NCI-H2029 treated with DMSO at 0.1 percent for 48 hours (cell line): ENCODE measurements around the gene MTX3.

Experiments used
- DNase-seq: peaks from one replicate; lab custom pipeline; 2025; lab: John Stamatoyannopoulos, UW

MTX3 gene

DNA sequence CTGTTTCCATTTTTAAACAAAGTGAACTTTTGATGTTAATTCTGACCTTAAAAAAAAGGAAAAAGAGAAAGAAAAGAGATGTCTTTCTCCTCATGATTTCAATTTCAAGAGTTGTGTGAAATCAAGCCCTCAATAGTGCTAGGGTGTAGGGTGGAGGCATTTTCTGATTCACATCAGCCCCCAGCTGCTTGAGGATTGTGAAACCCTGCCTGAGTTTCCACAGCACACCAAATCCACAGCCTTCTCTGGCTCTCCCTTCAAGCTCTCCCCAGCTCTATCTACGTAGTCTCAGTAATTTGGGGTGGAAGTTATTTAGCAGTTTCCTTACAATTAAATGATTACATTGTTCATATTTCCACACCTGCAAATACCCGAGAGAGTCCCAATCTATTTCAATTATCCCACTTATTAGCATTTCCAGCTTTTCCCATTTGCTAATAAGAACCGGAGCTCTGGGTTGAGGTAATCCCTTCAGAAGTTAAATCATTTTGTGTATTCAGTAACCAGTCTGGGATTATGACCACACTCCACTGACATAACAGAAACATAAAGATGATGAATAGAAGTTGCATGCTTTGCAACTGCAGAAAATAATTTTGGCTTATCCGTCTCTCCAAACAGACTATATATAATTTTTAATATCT, 54.9 kb downstream of the MTX3 start:
- DNase-seq = no peak

DNA sequence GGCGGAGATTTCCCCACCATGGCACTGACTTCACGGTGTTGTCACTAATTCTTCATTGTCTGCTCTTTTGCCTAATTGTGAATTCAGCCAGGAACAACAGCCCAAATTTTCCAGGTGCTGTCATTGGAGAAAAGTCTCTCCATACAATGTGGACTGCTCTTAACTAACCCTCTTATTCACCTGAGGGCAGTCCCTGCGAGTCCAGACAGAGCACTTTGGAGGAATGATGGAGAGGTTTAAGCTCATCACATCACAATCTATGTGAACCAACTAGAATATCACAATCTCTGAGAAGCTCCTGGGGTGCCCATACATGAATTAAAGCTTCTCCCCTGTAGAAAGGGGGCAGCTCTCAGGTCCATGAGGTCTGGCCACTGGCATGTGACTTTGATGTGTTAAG, 56.4 kb downstream of the MTX3 start:
- DNase-seq = no peak

DNA sequence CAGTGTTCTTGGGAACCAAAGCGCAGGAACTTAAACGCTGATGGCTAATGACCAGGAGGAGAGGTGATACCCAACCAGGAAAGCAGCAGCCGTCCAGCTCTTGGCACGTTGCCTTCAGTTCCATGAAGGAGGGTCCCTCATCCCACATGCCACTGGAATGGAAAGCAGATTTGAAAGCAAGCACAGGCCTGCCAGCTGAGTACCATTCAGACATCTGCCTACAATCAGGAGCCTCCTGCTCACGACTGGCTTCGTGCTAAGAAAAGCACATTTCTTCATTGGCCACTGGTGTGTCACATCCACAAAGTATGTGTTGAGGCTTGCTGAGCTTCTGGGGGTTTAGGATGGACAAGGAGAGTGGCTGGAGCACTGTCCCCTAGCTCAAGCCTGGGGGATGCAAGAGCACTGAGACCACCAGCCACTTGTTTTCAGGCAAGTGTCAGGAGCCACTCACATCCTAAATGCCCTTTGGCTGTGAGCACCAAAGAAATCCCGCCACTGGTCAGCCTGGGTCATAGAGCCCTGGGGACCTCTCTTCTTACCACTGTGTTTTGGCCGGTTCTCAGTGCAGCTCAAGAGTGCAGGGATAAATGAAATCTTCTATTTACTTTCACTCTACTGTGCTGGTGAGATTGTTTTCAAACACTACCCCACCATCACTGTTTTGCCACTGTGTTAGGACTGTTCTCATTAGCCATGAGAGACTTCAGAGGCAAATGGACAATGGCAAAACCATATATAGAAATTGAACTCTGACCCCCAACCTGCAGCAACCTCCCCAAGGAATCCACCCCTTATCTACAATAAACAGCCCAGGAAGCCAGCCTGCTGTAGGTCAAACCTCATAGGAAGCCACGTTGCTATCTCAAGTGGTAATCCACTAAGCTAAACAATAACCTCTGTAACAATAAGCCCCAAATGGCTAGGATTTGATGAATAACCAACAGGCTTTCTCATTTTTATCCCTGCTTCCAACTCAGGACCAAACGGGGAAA, 58.3 kb downstream of the MTX3 start:
- no peak for DNase-seq

DNA sequence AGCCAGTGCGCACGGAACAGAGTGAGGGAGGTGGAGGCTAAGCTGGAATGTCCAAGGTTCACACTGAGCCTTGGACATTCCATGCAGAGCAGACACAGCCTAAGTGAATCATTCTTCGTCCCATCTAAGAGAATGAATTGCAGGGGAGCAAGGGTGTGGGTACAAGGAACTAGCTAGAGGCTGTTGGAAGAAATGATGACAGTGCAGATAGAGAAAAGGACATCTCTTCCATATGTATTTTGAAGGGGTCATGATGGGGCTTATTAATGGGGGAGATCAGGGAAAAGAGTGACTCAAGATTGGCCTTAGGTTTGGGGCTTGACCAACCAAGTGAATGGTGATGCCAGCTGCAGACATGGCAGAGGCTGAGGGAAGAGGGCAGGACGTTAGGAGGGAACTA, 59.2 kb downstream of the MTX3 start:
- no peak for DNase-seq

DNA sequence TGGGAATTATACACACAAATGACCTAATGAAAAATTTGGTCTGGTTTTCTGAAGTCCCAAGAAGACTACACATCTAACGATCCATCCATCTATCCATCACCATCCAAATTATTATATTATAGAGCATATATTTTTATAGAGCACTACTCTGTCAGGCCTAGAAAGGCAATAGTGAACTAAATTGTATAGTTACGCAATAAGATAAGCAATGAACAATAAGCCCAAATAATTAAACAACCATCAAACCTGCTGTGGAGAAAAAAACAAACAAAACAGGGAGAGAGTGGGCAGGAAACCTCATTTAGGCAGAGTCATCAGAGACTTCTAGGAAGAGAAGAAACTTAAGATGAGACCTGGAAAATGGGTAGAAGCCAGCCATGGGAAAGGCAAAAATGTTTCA, 59.7 kb downstream of the MTX3 start:
- no peak for DNase-seq

DNA sequence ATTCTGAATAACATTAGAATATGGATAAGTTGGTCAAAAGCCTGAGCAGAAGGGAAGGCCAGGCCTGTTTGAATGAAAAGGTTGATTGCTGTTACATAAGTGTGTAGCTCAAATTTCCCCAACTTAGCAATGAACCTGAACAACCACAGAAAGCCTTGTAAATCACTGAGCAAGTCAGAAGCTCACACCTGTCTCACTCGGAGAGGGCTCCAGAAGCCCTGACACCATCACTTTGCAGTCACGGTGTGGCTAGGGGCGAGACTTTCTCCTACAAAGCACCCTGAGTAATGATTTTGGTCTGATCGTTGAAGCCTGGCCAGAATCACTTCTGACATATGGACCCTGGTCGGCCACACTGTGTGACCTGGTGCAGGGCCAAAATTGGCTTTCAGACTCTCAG, 62.0 kb downstream of the MTX3 start:
- no peak for DNase-seq
